Measurements from ENCODE around the gene SMIM15.

SMIM15 gene

GRCh38 chr5:61159070-61159469 lies 3.2 kb downstream of the SMIM15 start:
- DNase-seq = no peak

GRCh38 chr5:61151893-61152292 lies 10.4 kb downstream of the SMIM15 start:
- no peak for DNase-seq

GRCh38 chr5:61148515-61148914 lies 13.8 kb downstream of the SMIM15 start:
- DNase-seq = no peak

GRCh38 chr5:61142811-61143210 lies 19.5 kb downstream of the SMIM15 start:
- no peak for DNase-seq

GRCh38 chr5:61142391-61142790 lies 19.9 kb downstream of the SMIM15 start:
- DNase-seq = no peak

GRCh38 chr5:61141801-61142200 lies 20.5 kb downstream of the SMIM15 start:
- no peak for DNase-seq

- no peak for DNase-seq
Observed at GRCh38 chr5:61139931-61140330, 22.3 kb downstream of the SMIM15 start.

GRCh38 chr5:61139094-61139873 lies 23.0 kb downstream of the SMIM15 start:
- DNase-seq = no peak

- no peak for DNase-seq
Observed at GRCh38 chr5:61137835-61138234, 24.4 kb downstream of the SMIM15 start.

GRCh38 chr5:61132559-61132958 lies 29.7 kb downstream of the SMIM15 start:
- DNase-seq = no peak

- DNase-seq = no peak
Observed at GRCh38 chr5:61130289-61130688, 32.0 kb downstream of the SMIM15 start.

- no peak for DNase-seq
Observed at GRCh38 chr5:61123145-61123544, 39.1 kb downstream of the SMIM15 start.

- no peak for DNase-seq
Observed at GRCh38 chr5:61120534-61120933, 41.7 kb downstream of the SMIM15 start.

GRCh38 chr5:61119066-61119465 lies 43.2 kb downstream of the SMIM15 start:
- no peak for DNase-seq

- no peak for DNase-seq
Observed at GRCh38 chr5:61115968-61116367, 46.3 kb downstream of the SMIM15 start.

- DNase-seq = no peak
Observed at GRCh38 chr5:61114441-61114840, 47.8 kb downstream of the SMIM15 start.

All from NK-92 treated with Interleukin-12 subunit alpha and Interleukin-12 subunit beta, amount 100 ng/mL, for 24 hours (cell line).